ENCODE data around the gene HNRNPC. TPM values are rescaled to one million over a fixed set of nuclear protein-coding genes. Genes with fewer than 3 reads are reported as not detected.

HNRNPC gene
- total RNA-seq, 1 experiment from 2014 or later = 1,062 TPM

DNA sequence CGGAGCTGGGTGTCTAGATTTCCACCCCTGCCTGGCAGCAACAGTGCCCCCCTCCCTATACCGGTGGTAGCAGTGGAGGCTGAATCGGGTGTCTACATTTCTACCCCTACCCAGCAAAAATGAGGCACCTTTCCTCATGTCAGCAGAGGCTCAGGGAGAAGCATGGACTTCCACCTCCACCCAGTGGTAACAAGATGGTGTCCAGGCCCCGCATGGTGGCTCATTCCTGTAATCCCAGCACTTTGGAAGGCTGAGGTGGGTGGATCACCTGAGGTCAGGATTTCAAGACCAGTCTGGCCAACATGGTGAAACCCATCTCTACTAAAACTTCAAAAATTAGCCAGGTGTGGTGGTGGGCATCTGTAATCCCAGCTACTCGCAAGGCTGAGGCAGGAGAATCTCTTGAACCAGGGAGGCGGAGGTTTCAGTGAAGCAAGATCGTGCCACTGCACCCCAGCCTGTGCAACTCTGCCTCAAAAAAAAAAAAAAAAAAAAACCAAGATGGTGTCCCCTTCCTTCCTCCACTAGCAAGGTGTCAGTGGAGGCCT lies 77.9 kb downstream of the HNRNPC start:
- Histone ChIP-seq H3K9me3 (ENCODE audit: control insufficient read depth, low read depth, low read length) (no peaks in the 10 kb centered on the region), H3K27me3 (ENCODE audit: insufficient read depth, low read length) (no peaks in the 10 kb centered on the region), H2BK5ac (ENCODE audit: insufficient read length, low read length) (no peak overlapping the region), H3K56ac (ENCODE audit: insufficient read length, low read depth, low read length) (no peak overlapping the region), H3K27ac (ENCODE audit: insufficient read length, low read depth, low read length) (no peak overlapping the region), H3K79me1 (ENCODE audit: insufficient read depth, low read depth, low read length, poor library complexity, severe bottlenecking) (no peaks in the 10 kb centered on the region), H3K18ac (ENCODE audit: insufficient read length, low read depth, low read length) (no peak overlapping the region), H2AK5ac (ENCODE audit: insufficient read length, low read length) (no peak overlapping the region), H4K8ac (replicated peaks; ENCODE audit: insufficient read length, low read depth, low read length) (no peak overlapping the region), H2BK20ac (ENCODE audit: low read depth, low read length, poor library complexity, severe bottlenecking) (no peak overlapping the region), H3K79me2 (ENCODE audit: insufficient read depth, low read length) (no peaks in the 10 kb centered on the region), H3K4ac (ENCODE audit: low read depth, low read length) (no peak overlapping the region), H3T11ph (ENCODE audit: low read length) (no peak overlapping the region), H3K9ac (ENCODE audit: extremely low read depth, insufficient read length, low read length) (no peak overlapping the region), H4K91ac (ENCODE audit: insufficient read length, low read depth, low read length) (no peak overlapping the region), H2BK12ac (ENCODE audit: insufficient read length, low read depth, low read length) (no peak overlapping the region), H3K4me2 (ENCODE audit: insufficient read depth, insufficient read length, low read length) (no peak overlapping the region), H3K23me2 (ENCODE audit: insufficient read length, low read depth, low read length, poor library complexity, severe bottlenecking) (peaks cover 2% of the 10 kb centered on the region), H4K20me1 (ENCODE audit: control insufficient read depth, insufficient read depth, insufficient read length) (no peaks in the 10 kb centered on the region), H3K4me1 (ENCODE audit: insufficient read depth, low read length) (no peaks in the 10 kb centered on the region; the same call in 1 of the 2 replicates), H3K23ac (ENCODE audit: insufficient read length, low read depth, low read length) (no peak overlapping the region), H2BK15ac (ENCODE audit: low read depth, low read length) (no peak overlapping the region), H2BK120ac (ENCODE audit: low read depth, low read length, poor library complexity, severe bottlenecking) (no peak overlapping the region), H3K14ac (ENCODE audit: insufficient read depth, low read length) (no peak overlapping the region), H4K5ac (ENCODE audit: insufficient read length, low read depth, low read length) (no peak overlapping the region), H2AFZ (ENCODE audit: low read length) (no peak overlapping the region)
- peaks cover 0 to 3% of the 10 kb centered on the region in 2 experiments; a peak in 2 of 5 replicates for H3K9me3 Mint-ChIP-seq
- H3K27ac Mint-ChIP-seq = 0 out of 7 replicates have a peak overlapping the region, but pooled peaks of 1 of the 3 experiments have one; percentile 40
- peaks cover 3 to 15% of the 10 kb centered on the region in 2 experiments for H3K4me1 Mint-ChIP-seq
- H3K4me3 Mint-ChIP-seq = peak overlapping the region; percentile 12 to 35; a peak in 1 of 5 replicates
- TF ChIP-seq, protein P1, sequence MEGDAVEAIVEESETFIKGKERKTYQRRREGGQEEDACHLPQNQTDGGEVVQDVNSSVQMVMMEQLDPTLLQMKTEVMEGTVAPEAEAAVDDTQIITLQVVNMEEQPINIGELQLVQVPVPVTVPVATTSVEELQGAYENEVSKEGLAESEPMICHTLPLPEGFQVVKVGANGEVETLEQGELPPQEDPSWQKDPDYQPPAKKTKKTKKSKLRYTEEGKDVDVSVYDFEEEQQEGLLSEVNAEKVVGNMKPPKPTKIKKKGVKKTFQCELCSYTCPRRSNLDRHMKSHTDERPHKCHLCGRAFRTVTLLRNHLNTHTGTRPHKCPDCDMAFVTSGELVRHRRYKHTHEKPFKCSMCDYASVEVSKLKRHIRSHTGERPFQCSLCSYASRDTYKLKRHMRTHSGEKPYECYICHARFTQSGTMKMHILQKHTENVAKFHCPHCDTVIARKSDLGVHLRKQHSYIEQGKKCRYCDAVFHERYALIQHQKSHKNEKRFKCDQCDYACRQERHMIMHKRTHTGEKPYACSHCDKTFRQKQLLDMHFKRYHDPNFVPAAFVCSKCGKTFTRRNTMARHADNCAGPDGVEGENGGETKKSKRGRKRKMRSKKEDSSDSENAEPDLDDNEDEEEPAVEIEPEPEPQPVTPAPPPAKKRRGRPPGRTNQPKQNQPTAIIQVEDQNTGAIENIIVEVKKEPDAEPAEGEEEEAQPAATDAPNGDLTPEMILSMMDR (conservative IDR thresholded peaks at IDR 0.05) = no peak
- H3K36me3 Mint-ChIP-seq (ENCODE audit: insufficient read depth in 1 of 3, low read depth in 3 of 3) = no peaks in the 10 kb centered on the region; a peak in 1 of 7 replicates
- H3K27me3 Mint-ChIP-seq (ENCODE audit: low read depth) = peaks cover 7% of the 10 kb centered on the region
- WGBS (ENCODE audit: extremely low coverage, insufficient read length, low lambda C conversion rate) = no CpG with 5 or more reads among the region's 7 CpGs
- peak; percentile 32 for DNase-seq

Data from H9 (cell line).